GM12878 (cell line): Measurements from ENCODE around the gene APLN. TPM values are rescaled to one million over a fixed set of nuclear protein-coding genes. Genes with fewer than 3 reads are reported as not detected.

Source experiments
- ATAC-seq: fragments of 200-7000 bp; cut with Tn5 transposase; 3 replicates; pipeline ENCODE4 v1.9.1; 2020; ENCODE audit warnings: mild to moderate bottlenecking, moderate library complexity
- BruUV-seq: library from RNA; stranded (reverse); fragments of 400-500 nt; replicated peaks from 2 replicates; lab custom pipeline; 2021; lab: Mats Ljungman, UMichigan
- CTCF ChIA-PET: fragments of 300-600 bp; sonication (Branson Sonifier 250); formaldehyde crosslinking; extraction: SDS; loops from one replicate; lab custom pipeline; 2021; ENCODE audit warnings: inconsistent platforms; lab: Yijun Ruan, JAX
- POLR2A ChIA-PET: fragments of 350-600 bp; formaldehyde crosslinking; extraction: SDS; loops from one replicate; lab custom pipeline; 2021; ENCODE audit warnings: inconsistent platforms; lab: Charles Lee
- RAD21 ChIA-PET: fragments of 300-600 bp; sonication (Branson Sonifier 250); formaldehyde crosslinking; loops from one replicate; lab custom pipeline; 2023; ENCODE audit warnings: antibody characterized with exemption; ENCODE audit not compliant: unreplicated experiment; lab: Charles Lee
- SMC1A ChIA-PET: fragments of 300-600 bp; sonication (Branson Sonifier 250); formaldehyde crosslinking; loops from one replicate; lab custom pipeline; 2023; ENCODE audit not compliant: unreplicated experiment, uncharacterized antibody; lab: Charles Lee
- DNase-seq: peaks from one replicate; pipeline ENCODE4 v3.0.0-alpha.2; 2011; ENCODE audit warnings: low read depth, low spot score
- FAIRE-seq: peaks from 3 replicates; lab custom pipeline; 2011; peaks lifted over from hg19 to GRCh38; lab: Jason Lieb, UNC
- H2AFZ ChIP-seq: 2 replicates; pipeline ENCODE4 v1.6.0; 2011; ENCODE audit warnings: low read depth, low read length, control low read depth; ENCODE audit not compliant: control insufficient read depth
- H3K27ac ChIP-seq: 2 replicates; pipeline ENCODE4 v1.5.1; 2011; ENCODE audit warnings: control low read depth; ENCODE audit not compliant: control insufficient read depth, insufficient read depth
- H3K27me3 ChIP-seq, 2 experiments: replicated peaks in 1 of 2; 2 replicates each; pipeline versions ENCODE4 v1.6.0 to v1.6.1; 2011; ENCODE audit warnings: low read length in 1 of 2; ENCODE audit not compliant: control insufficient read depth in 2 of 2, insufficient read depth in 2 of 2
- H3K36me3 ChIP-seq, 2 experiments: 2 replicates each; pipeline ENCODE4 v1.5.1; 2011; ENCODE audit warnings: low read length in 1 of 2; ENCODE audit not compliant: control insufficient read depth in 2 of 2, insufficient read depth in 2 of 2
- H3K4me1 ChIP-seq: 2 replicates; pipeline ENCODE4 v1.6.1; 2011; ENCODE audit warnings: mild to moderate bottlenecking, low read length, moderate library complexity, mixed read lengths; ENCODE audit not compliant: control insufficient read depth, insufficient read depth
- H3K4me2 ChIP-seq: 2 replicates; pipeline ENCODE4 v1.6.0; 2011; ENCODE audit warnings: control low read depth; ENCODE audit not compliant: control insufficient read depth, insufficient read depth
- H3K4me3 ChIP-seq: fragments of 200-600 bp; sonication (generic); 2 replicates; pipeline ENCODE4 v1.5.1; 2016
- H3K79me2 ChIP-seq: 2 replicates; pipeline ENCODE4 v1.6.0; 2011; ENCODE audit warnings: low read length; ENCODE audit not compliant: control insufficient read depth, insufficient read depth
- H3K9ac ChIP-seq: 2 replicates; pipeline ENCODE4 v1.8.0; 2011; ENCODE audit warnings: low read length, control low read depth, mixed read lengths; ENCODE audit not compliant: control insufficient read depth, insufficient read depth
- H3K9me3 ChIP-seq: replicated peaks from 3 replicates; pipeline ENCODE4 v1.5.1; 2011; ENCODE audit warnings: mild to moderate bottlenecking, low read length; ENCODE audit not compliant: control insufficient read depth, insufficient read depth
- H4K20me1 ChIP-seq: 2 replicates; pipeline ENCODE4 v1.6.0; 2011; ENCODE audit not compliant: control insufficient read depth, insufficient read depth
- BCL3 ChIP-seq: IDR thresholded peaks from 2 replicates; pipeline ENCODE4 v1.6.1; 2011; ENCODE audit warnings: borderline replicate concordance, low read depth, mild to moderate bottlenecking, moderate library complexity, low read length; ENCODE audit not compliant: insufficient read depth, poor library complexity, severe bottlenecking
- DPF2 ChIP-seq: fragments of 450-650 bp; IDR thresholded peaks from 2 replicates; pipeline ENCODE4 v1.6.1; 2017; ENCODE audit warnings: mild to moderate bottlenecking
- EED ChIP-seq: sonication (generic); IDR thresholded peaks from 2 replicates; pipeline ENCODE4 v1.6.1; 2016; ENCODE audit warnings: antibody characterized with exemption, low read depth
- FOS ChIP-seq: IDR thresholded peaks from 3 replicates; pipeline ENCODE4 v1.6.1; 2011; ENCODE audit warnings: borderline replicate concordance; ENCODE audit not compliant: insufficient read length; ENCODE audit errors: extremely low read depth
- JUND ChIP-seq: IDR thresholded peaks from 2 replicates; pipeline ENCODE4 v1.6.1; 2012; ENCODE audit warnings: low read depth, mild to moderate bottlenecking, low read length, improper control_type of control experiment, moderate library complexity
- MEF2B ChIP-seq: fragments of 450-650 bp; IDR thresholded peaks from 2 replicates; pipeline ENCODE4 v1.6.1; 2018; ENCODE audit warnings: mild to moderate bottlenecking, moderate library complexity; ENCODE audit not compliant: partially characterized antibody, poor library complexity, severe bottlenecking
- POLR2AphosphoS5 ChIP-seq: IDR thresholded peaks from 2 replicates; pipeline ENCODE4 v1.6.1; 2011; ENCODE audit warnings: mild to moderate bottlenecking, low read length, inconsistent platforms
- STAT3 ChIP-seq: IDR thresholded peaks from 2 replicates; pipeline ENCODE4 v1.6.1; 2011; ENCODE audit warnings: low read depth, low read length, improper control_type of control experiment
- WGBS: methylation state at CpG from one replicate; pipeline ENCODE4 v1.1.6; 2016; ENCODE audit warnings: low lambda C conversion rate; ENCODE audit not compliant: insufficient replicate concordance, insufficient coverage; ENCODE audit errors: missing lambda C conversion rate; 5-methylcytosine and 5-hydroxymethylcytosine counted together
- in situ Hi-C: fragments of 300-500 bp; cut with MboI; formaldehyde crosslinking; loops from 9 replicates; pipeline ENCODE4 v1.14.3; 2018; ENCODE audit warnings: mixed read lengths
- intact Hi-C: fragments of 100-400 bp; cut with micrococcal nuclease; formaldehyde crosslinking; loops from one replicate; pipeline ENCODE4 v1.14.2; 2022; ENCODE audit not compliant: unreplicated experiment
- polyA plus RNA-seq, 11 experiments: library from polyadenylated mRNA; depleted of rRNA in 4 of 11; unstranded in 6 of 11; stranded (reverse) in 5 of 11; fragments of >200 nt; fragmentation: Nextera tagmentation in 4 of 11; fragmentation: Illumina TruSeq in 1 of 11; extraction: Ambion mirVana in 4 of 11; extraction: Trizol in 1 of 11; gene quantifications; 1 replicate in 1 of 11; 2 replicates in 10 of 11; pipeline versions ENCODE4 v1.2.1 to v1.2.3, GENCODE V29; 2011 to 2016; ENCODE audit warnings: inconsistent platforms in 2 of 11, missing spikeins in 2 of 11, low read depth in 1 of 11
- total RNA-seq, 4 experiments: library from RNA; depleted of rRNA in 3 of 4; stranded (reverse); fragments of >200 nt in 3 of 4; fragmentation: Illumina TruSeq in 1 of 4; extraction: Trizol in 1 of 4; gene quantifications; 2 replicates each; pipeline versions ENCODE4 v1.2.1 to v1.2.3, GENCODE V29; 2013 to 2021
- TF ChIP-seq, protein P1 (sequence below): IDR thresholded peaks from 2 replicates; pipeline ENCODE4 v1.6.1; 2012; ENCODE audit warnings: improper control_type of control experiment, low read depth, low read length; ENCODE audit not compliant: insufficient replicate concordance
- TF ChIP-seq, protein P2 (sequence below): IDR thresholded peaks from 2 replicates; pipeline ENCODE4 v1.6.1; 2012; ENCODE audit warnings: mild to moderate bottlenecking, low read depth, low read length

The APLN gene
- total and polyA plus RNA-seq, 10 of the 15 experiments (the other 5 are each of a cell fraction or from before 2014, with no cell fraction given): 0.31 TPM; not detected in 9

GRCh38 chrX:129663171-129663570, 8.4 kb upstream of the APLN start:
- intact Hi-C loops (no loop called here), in situ Hi-C loops (no loop called here)
- POLR2A ChIA-PET: no interaction called here
- ATAC-seq (no peak), DNase-seq (no peak), FAIRE-seq (no peak)
- SMC1A ChIA-PET: interaction anchor here (1.1 kb wide), 1 partner anchor 160 kb away, joined by 3 read pairs; no protein-coding TSS in a partner anchor
- no peaks in the 10 kb centered on the region for H3K27me3 ChIP-seq
- H3K4me3 ChIP-seq: no peak overlapping the region
- WGBS: 4% methylated on average over 3 of the region's 3 CpGs
- RAD21 ChIA-PET: interaction anchor here (2.3 kb wide), 1 partner anchor 63 kb away, joined by 5 read pairs; no protein-coding TSS in a partner anchor
- no peaks in the 10 kb centered on the region for H3K36me3 ChIP-seq
- H3K4me1 ChIP-seq: no peaks in the 10 kb centered on the region
- no peaks in the 10 kb centered on the region for H4K20me1 ChIP-seq
- no peaks in the 10 kb centered on the region for H3K9me3 ChIP-seq
- no TSS peak for BruUV-seq
- CTCF ChIA-PET: interaction anchor here (1.5 kb wide), 1 partner anchor 58 kb away, joined by 3 read pairs; no protein-coding TSS in a partner anchor
- no peak overlapping the region for H3K4me2 ChIP-seq
- H3K79me2 ChIP-seq: no peaks in the 10 kb centered on the region
- TF ChIP-seq MEF2B (no peak), DPF2 (no peak), STAT3 (no peak), BCL3 (no peak), FOS (no peak), JUND (no peak), POLR2AphosphoS5 (no peak), EED (no peak)
- TF ChIP-seq, protein P1, sequence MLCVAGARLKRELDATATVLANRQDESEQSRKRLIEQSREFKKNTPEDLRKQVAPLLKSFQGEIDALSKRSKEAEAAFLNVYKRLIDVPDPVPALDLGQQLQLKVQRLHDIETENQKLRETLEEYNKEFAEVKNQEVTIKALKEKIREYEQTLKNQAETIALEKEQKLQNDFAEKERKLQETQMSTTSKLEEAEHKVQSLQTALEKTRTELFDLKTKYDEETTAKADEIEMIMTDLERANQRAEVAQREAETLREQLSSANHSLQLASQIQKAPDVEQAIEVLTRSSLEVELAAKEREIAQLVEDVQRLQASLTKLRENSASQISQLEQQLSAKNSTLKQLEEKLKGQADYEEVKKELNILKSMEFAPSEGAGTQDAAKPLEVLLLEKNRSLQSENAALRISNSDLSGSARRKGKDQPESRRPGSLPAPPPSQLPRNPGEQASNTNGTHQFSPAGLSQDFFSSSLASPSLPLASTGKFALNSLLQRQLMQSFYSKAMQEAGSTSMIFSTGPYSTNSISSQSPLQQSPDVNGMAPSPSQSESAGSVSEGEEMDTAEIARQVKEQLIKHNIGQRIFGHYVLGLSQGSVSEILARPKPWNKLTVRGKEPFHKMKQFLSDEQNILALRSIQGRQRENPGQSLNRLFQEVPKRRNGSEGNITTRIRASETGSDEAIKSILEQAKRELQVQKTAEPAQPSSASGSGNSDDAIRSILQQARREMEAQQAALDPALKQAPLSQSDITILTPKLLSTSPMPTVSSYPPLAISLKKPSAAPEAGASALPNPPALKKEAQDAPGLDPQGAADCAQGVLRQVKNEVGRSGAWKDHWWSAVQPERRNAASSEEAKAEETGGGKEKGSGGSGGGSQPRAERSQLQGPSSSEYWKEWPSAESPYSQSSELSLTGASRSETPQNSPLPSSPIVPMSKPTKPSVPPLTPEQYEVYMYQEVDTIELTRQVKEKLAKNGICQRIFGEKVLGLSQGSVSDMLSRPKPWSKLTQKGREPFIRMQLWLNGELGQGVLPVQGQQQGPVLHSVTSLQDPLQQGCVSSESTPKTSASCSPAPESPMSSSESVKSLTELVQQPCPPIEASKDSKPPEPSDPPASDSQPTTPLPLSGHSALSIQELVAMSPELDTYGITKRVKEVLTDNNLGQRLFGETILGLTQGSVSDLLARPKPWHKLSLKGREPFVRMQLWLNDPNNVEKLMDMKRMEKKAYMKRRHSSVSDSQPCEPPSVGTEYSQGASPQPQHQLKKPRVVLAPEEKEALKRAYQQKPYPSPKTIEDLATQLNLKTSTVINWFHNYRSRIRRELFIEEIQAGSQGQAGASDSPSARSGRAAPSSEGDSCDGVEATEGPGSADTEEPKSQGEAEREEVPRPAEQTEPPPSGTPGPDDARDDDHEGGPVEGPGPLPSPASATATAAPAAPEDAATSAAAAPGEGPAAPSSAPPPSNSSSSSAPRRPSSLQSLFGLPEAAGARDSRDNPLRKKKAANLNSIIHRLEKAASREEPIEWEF: no peak
- TF ChIP-seq, protein P2, sequence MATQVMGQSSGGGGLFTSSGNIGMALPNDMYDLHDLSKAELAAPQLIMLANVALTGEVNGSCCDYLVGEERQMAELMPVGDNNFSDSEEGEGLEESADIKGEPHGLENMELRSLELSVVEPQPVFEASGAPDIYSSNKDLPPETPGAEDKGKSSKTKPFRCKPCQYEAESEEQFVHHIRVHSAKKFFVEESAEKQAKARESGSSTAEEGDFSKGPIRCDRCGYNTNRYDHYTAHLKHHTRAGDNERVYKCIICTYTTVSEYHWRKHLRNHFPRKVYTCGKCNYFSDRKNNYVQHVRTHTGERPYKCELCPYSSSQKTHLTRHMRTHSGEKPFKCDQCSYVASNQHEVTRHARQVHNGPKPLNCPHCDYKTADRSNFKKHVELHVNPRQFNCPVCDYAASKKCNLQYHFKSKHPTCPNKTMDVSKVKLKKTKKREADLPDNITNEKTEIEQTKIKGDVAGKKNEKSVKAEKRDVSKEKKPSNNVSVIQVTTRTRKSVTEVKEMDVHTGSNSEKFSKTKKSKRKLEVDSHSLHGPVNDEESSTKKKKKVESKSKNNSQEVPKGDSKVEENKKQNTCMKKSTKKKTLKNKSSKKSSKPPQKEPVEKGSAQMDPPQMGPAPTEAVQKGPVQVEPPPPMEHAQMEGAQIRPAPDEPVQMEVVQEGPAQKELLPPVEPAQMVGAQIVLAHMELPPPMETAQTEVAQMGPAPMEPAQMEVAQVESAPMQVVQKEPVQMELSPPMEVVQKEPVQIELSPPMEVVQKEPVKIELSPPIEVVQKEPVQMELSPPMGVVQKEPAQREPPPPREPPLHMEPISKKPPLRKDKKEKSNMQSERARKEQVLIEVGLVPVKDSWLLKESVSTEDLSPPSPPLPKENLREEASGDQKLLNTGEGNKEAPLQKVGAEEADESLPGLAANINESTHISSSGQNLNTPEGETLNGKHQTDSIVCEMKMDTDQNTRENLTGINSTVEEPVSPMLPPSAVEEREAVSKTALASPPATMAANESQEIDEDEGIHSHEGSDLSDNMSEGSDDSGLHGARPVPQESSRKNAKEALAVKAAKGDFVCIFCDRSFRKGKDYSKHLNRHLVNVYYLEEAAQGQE: no peak
- H3K9ac ChIP-seq: no peak overlapping the region
- H2AFZ ChIP-seq: no peak overlapping the region
- no peak overlapping the region for H3K27ac ChIP-seq
